Caki2 (cell line): Measurements from ENCODE around the gene SAG. TPM values are rescaled to one million over a fixed set of nuclear protein-coding genes. Genes with fewer than 3 reads are reported as not detected.

Experiments used
- DNase-seq: peaks from one replicate; pipeline ENCODE4 v3.0.0-alpha.2; 2015; ENCODE audit warnings: low read depth
- in situ Hi-C: cut with HindIII; loops from 2 replicates; pipeline ENCODE4 v1.10.0; 2016; ENCODE audit warnings: low sequenced_read_pairs, low pct_unique_long_range_greater_than_20kb, mixed read lengths
- total RNA-seq: library from RNA; depleted of rRNA; stranded (reverse); fragments of >200 nt; shearing (Covaris generic); gene quantifications from 2 replicates; pipeline ENCODE4 v1.2.3, GENCODE V29; 2014; ENCODE audit warnings: low replicate concordance; rRNA removed

Gene SAG
- total RNA-seq, 1 experiment from 2014 or later: not detected

DNA sequence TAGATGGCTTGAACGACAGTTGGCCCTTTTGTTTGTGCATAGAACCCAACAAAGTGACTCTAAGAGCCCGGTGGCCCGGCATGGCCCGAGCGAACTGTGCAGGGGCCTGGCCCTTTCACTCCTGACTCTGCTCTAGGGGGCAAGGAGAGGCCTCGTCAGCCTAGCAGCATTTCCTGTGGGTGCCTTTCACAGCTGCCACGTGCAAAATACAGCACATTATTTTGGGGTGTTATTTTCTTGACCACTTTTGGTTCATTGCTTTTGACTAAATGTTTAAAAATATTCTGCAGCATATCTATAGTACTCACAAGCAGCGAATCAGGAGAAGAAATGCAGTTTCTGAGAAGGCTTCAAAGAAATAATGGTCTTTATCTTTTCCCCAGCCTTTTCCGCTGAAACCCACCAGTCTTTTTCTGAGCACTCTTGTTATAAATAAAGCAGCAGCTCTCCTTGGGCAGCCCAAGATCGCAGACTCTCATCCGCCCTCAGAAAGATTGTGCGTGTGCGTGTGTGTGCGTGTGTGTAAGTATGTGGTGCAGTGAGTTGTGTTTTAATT, 78.0 kb downstream of the SAG start:
- DNase-seq: no peak
- in situ Hi-C loops: no loop called here

DNA sequence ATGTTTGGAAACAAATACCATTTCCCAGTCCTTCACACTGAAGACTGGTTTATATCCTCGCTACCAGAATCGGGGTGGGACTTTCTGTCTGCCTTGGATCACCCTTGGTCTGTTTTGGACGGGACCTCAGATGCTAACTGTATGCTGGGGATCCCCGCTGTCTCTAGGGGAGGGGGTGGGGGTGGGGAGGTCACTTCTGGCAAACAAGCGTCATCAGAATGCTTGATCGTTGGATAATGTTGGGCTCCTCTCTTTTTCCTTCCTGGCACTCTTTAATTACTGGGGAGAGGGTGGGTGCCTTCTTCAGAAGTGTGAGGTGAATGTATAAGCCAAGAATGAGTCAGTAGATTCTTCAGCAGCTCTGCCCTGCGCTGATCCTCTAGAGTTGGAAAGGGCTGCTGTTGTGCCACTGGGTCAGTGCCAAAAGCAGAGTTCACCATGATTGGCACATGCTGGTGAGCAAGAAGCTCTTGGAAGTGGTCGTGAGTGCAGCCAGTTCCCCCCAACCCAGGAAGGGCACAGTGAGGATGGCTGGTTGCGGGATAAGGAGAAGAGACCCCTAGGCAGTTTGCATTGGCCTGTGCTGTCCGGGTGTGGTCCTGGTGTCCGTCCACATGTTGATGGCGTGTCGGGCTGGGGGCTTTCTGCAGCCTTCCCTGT, 78.9 kb downstream of the SAG start:
- DNase-seq: peak; percentile 39
- in situ Hi-C loops: no loop called here

DNA sequence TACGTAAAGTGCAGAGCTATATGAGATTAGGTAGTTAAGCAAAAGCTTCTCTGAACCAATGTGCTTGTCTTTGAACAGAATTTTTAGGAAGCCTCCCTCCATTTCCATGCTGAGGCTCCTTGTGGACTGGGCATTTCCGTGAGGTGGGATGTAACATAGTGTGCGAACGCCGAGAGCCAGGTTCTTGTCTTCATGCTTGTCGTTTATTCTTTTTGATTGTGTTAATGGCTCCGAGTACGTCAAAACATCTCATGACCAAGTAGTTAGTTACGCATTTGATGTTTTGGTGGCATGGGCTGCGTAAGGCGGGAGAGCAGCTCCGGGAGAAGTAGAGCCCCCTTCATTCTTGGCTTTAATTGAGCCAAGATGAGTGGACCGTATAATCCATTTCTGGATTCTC, 79.6 kb downstream of the SAG start:
- DNase-seq: no peak
- in situ Hi-C loops: no loop called here

DNA sequence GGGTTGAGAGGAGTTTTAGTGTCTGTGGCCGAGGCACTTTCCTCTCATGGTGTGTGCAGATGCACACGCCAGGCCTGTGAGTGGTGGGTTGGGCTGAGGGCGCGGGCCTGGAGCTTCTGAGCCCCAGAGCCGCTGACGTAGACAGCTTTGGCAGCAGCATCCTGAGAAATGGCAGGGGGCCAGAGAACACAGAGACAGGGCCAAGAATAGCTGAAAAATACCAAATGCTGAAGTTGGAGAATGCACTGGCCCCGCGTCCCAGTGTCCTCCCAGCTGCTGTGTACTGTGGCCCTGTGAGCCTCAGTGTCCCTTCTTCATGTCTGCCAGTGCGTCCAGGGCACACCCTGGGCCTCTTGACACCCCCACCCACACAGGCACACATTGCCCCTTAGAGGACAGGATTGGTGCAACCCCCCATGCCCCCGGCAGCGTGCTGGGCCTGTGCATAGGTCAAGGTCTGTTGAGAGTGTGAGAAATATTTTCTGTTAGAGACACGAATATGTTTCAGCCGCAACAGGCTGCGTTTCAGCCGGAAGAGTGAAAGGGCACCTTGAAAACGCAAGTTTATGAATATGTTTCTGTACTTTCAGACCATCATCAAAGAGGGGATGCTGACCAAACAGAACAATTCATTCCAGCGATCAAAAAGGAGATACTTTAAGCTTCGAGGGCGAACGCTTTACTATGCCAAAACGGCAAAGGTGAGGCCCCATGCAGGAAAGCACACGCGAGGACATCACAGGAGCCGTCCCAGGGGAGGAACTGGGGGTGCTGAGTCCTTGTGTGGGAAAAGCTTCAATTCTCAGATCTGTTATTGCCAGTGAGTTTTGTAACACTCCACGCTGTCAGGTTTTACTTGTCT, 80.3 kb downstream of the SAG start:
- DNase-seq: peak; percentile 54
- in situ Hi-C loops: no loop called here

DNA sequence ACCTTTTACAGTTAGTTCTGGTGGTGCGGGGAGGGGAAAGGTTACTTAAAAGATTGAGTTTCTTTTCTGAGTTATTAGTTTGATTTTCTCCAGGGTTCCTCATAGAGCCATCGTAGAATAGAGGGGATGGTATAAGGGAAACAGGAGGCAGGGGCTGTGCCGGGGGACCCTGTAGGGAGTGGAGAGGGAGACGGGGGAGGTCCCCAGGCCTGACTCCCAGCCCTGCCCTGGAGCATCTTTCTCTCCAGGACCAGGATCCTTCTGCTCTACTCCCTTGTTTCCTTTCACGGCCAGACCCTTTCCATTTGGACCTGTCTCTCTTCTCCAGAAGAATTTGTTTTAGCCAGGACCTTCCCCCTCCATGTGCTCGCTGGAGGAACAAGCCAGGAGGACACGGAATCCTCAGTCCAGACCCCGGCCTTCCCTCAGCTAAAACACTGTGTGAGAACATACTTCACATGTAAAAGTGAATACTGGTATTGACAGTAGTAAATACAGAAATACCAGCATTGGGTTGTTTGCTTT, 82.0 kb downstream of the SAG start:
- in situ Hi-C loops: no loop called here
- no peak for DNase-seq

DNA sequence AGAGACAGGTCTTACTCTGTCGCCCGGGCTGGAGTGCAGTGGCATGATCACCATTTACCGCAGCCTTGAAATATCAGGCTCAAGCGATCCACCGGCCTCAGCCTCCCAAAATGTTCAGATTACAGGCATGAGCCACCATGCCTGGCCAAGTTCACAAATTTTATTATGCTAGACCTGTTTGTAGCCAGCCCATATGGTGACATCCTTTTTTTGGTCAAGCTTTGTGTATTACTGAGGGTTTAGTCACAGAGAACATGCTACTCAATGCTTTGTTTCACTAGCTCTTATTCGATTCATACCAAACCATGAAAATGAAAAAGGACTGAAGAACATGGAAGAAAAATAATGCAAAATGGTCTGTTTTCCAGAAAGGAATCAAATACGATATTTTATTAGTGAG, 88.1 kb downstream of the SAG start:
- in situ Hi-C loops: no loop called here
- DNase-seq: no peak

Other genes with a start within 250 kb of the SAG start
- not detected in 2 replicates for gene INPP5D, start 247.5 kb upstream of the SAG start, total RNA-seq
- 33.0 and 41.6 TPM in 2 replicates for gene ATG16L1, start 56.1 kb upstream of the SAG start, total RNA-seq
- 5.1 and 7.8 TPM in 2 replicates for gene DGKD, start 46.7 kb downstream of the SAG start, total RNA-seq